HEK293 (cell line): ENCODE measurements around the gene AXL.
A peak's percentile ranks its signal among the peaks of the same experiment; 100 is the strongest.

ENCODE experiments used
- EGR2 ChIP-seq: fragments of 450-650 bp; formaldehyde crosslinking; IDR thresholded peaks from 2 replicates; pipeline ENCODE4 v1.5.1; 2016; ENCODE audit warnings: low read depth, missing biosample characterization, missing genetic modification characterization
- GLIS2 ChIP-seq: fragments of 450-650 bp; formaldehyde crosslinking; IDR thresholded peaks from 2 replicates; pipeline ENCODE4 v1.5.1; 2016; ENCODE audit warnings: missing biosample characterization, missing genetic modification characterization
- INSM2 ChIP-seq: fragments of 450-650 bp; formaldehyde crosslinking; IDR thresholded peaks from 2 replicates; pipeline ENCODE4 v1.5.1; 2016; ENCODE audit warnings: missing biosample characterization, missing genetic modification characterization
- KLF1 ChIP-seq: fragments of 450-650 bp; formaldehyde crosslinking; IDR thresholded peaks from 2 replicates; pipeline ENCODE4 v1.5.1; 2016; ENCODE audit warnings: missing biosample characterization, missing genetic modification characterization
- KLF16 ChIP-seq: fragments of 450-650 bp; formaldehyde crosslinking; IDR thresholded peaks from 2 replicates; pipeline ENCODE4 v1.5.1; 2017; ENCODE audit warnings: missing biosample characterization, missing genetic modification characterization
- REST ChIP-seq: fragments of 450-650 bp; formaldehyde crosslinking; IDR thresholded peaks from 2 replicates; pipeline ENCODE4 v1.5.1; 2016; ENCODE audit warnings: missing biosample characterization, missing genetic modification characterization
- WT1 ChIP-seq: fragments of 450-650 bp; formaldehyde crosslinking; IDR thresholded peaks from 2 replicates; pipeline ENCODE4 v1.5.1; 2016; ENCODE audit warnings: missing biosample characterization, missing genetic modification characterization
- ZBTB10 ChIP-seq: fragments of 450-650 bp; formaldehyde crosslinking; IDR thresholded peaks from 2 replicates; pipeline ENCODE4 v1.5.1; 2016; ENCODE audit warnings: missing biosample characterization, missing genetic modification characterization
- ZBTB17 ChIP-seq: fragments of 450-650 bp; formaldehyde crosslinking; IDR thresholded peaks from 2 replicates; pipeline ENCODE4 v1.5.1; 2016; ENCODE audit warnings: missing biosample characterization, missing genetic modification characterization
- ZNF157 ChIP-seq: fragments of 450-650 bp; formaldehyde crosslinking; IDR thresholded peaks from 2 replicates; pipeline ENCODE4 v1.5.1; 2016; ENCODE audit warnings: missing biosample characterization, missing genetic modification characterization
- ZNF362 ChIP-seq: fragments of 450-650 bp; formaldehyde crosslinking; IDR thresholded peaks from 2 replicates; pipeline ENCODE4 v1.5.1; 2016; ENCODE audit warnings: missing biosample characterization, missing genetic modification characterization
- ZNF391 ChIP-seq: fragments of 450-650 bp; formaldehyde crosslinking; IDR thresholded peaks from 2 replicates; pipeline ENCODE4 v1.5.1; 2016; ENCODE audit warnings: low read depth, missing biosample characterization, missing genetic modification characterization, borderline replicate concordance
- ZNF404 ChIP-seq: fragments of 450-650 bp; formaldehyde crosslinking; IDR thresholded peaks from 2 replicates; pipeline ENCODE4 v1.5.1; 2017; ENCODE audit warnings: missing biosample characterization, missing genetic modification characterization
- ZNF423 ChIP-seq: fragments of 450-650 bp; formaldehyde crosslinking; IDR thresholded peaks from 2 replicates; pipeline ENCODE4 v1.5.1; 2016; ENCODE audit warnings: missing biosample characterization, missing genetic modification characterization
- ZNF473 ChIP-seq: fragments of 450-650 bp; formaldehyde crosslinking; IDR thresholded peaks from 2 replicates; pipeline ENCODE4 v1.5.1; 2017; ENCODE audit warnings: missing biosample characterization, missing genetic modification characterization
- ZNF488 ChIP-seq: fragments of 450-650 bp; formaldehyde crosslinking; IDR thresholded peaks from 2 replicates; pipeline ENCODE4 v1.5.1; 2016; ENCODE audit warnings: missing biosample characterization, missing genetic modification characterization
- ZNF529 ChIP-seq: fragments of 450-650 bp; formaldehyde crosslinking; IDR thresholded peaks from 2 replicates; pipeline ENCODE4 v1.5.1; 2017; ENCODE audit warnings: missing genetic modification characterization, missing biosample characterization; ENCODE audit not compliant: insufficient replicate concordance
- ZNF624 ChIP-seq: fragments of 450-650 bp; formaldehyde crosslinking; IDR thresholded peaks from 2 replicates; pipeline ENCODE4 v1.5.1; 2017; ENCODE audit warnings: missing biosample characterization, missing genetic modification characterization
- ZNF645 ChIP-seq: fragments of 450-650 bp; formaldehyde crosslinking; IDR thresholded peaks from 2 replicates; pipeline ENCODE4; 2016; ENCODE audit warnings: missing biosample characterization, missing genetic modification characterization
- ZNF658 ChIP-seq: fragments of 450-650 bp; formaldehyde crosslinking; IDR thresholded peaks from 2 replicates; pipeline ENCODE4; 2016; ENCODE audit warnings: missing biosample characterization, missing genetic modification characterization
- ZNF677 ChIP-seq: fragments of 450-650 bp; IDR thresholded peaks from 2 replicates; pipeline ENCODE4 v1.5.0; 2018; ENCODE audit warnings: missing biosample characterization, mild to moderate bottlenecking, missing genetic modification characterization, moderate library complexity
- ZNF692 ChIP-seq: fragments of 450-650 bp; formaldehyde crosslinking; IDR thresholded peaks from 2 replicates; pipeline ENCODE4 v1.5.1; 2016; ENCODE audit warnings: missing biosample characterization, missing genetic modification characterization
- ZSCAN18 ChIP-seq: fragments of 450-650 bp; formaldehyde crosslinking; IDR thresholded peaks from 2 replicates; pipeline ENCODE4 v1.5.1; 2016; ENCODE audit warnings: missing biosample characterization, missing genetic modification characterization
- ZSCAN5A ChIP-seq: fragments of 450-650 bp; formaldehyde crosslinking; IDR thresholded peaks from 2 replicates; pipeline ENCODE4 v1.5.1; 2016; ENCODE audit warnings: missing biosample characterization, missing genetic modification characterization

AXL gene

GRCh38 chr19:41219924-41220567, 1.0 kb downstream of the AXL start (continued):
- TF ChIP-seq ZNF529, result no peak
- TF ChIP-seq ZNF692 (tag by site-specific recombination), result no peak
- no peak for TF ChIP-seq ZNF488 (tag by site-specific recombination)
- TF ChIP-seq KLF1 (tag by site-specific recombination), result peak; percentile 50; the same call in 1 of the 2 replicates
- no peak for TF ChIP-seq ZNF157 (tag by site-specific recombination)
- no peak for TF ChIP-seq ZNF677 (tag by site-specific recombination)
- no peak for TF ChIP-seq WT1
- no peak for TF ChIP-seq ZNF391 (tag by site-specific recombination)
- TF ChIP-seq REST (tag by site-specific recombination), result no peak
- no peak for TF ChIP-seq ZNF404 (tag by site-specific recombination)
- no peak for TF ChIP-seq ZSCAN18 (tag by site-specific recombination)
- no peak for TF ChIP-seq INSM2
- TF ChIP-seq ZNF624 (tag by site-specific recombination), result no peak
- no peak for TF ChIP-seq ZNF362 (tag by site-specific recombination)
- 0 out of 2 replicates have a peak, but pooled peaks have one; percentile 12 for TF ChIP-seq ZBTB10
- TF ChIP-seq ZSCAN5A (tag by site-specific recombination), result no peak
- TF ChIP-seq ZNF473, result no peak
- TF ChIP-seq KLF16 (tag by site-specific recombination), result no peak
- TF ChIP-seq EGR2 (tag by site-specific recombination), result peak; percentile 79
- TF ChIP-seq ZNF423 (tag by site-specific recombination), result no peak
- no peak for TF ChIP-seq GLIS2
- no peak for TF ChIP-seq ZNF645 (tag by site-specific recombination)
- TF ChIP-seq ZBTB17 (tag by site-specific recombination), result peak; percentile 90
- no peak for TF ChIP-seq ZNF658 (tag by site-specific recombination)
